ENCODE results near the gene TMEM186. TPM values are rescaled to one million over a fixed set of nuclear protein-coding genes. Genes with fewer than 3 reads are reported as not detected.

The TMEM186 gene
- total RNA-seq, 1 donor from 2014 or later = 9.6 TPM

- H3K27me3 ChIP-seq (ENCODE audit: insufficient read depth, low read length) = no peaks in the 10 kb centered on the region
- Mint-ChIP-seq H3K27me3 (ENCODE audit: low read depth, unreplicated experiment) (no peaks in the 10 kb centered on the region), H3K27ac (ENCODE audit: unreplicated experiment) (no peak overlapping the region), H3K4me3 (ENCODE audit: unreplicated experiment) (no peak overlapping the region), H3K4me1 (ENCODE audit: low read depth, unreplicated experiment) (peaks cover 5% of the 10 kb centered on the region), H3K36me3 (ENCODE audit: low read depth, unreplicated experiment) (peaks cover 36% of the 10 kb centered on the region), H3K9me3 (ENCODE audit: unreplicated experiment) (no peaks in the 10 kb centered on the region)
- FAIRE-seq = no peak
- no peak overlapping the region for H3K4me2 ChIP-seq (ENCODE audit: low read length)
- H3K79me2 ChIP-seq (ENCODE audit: insufficient read depth, low read length) = peaks cover 45% of the 10 kb centered on the region
- TF ChIP-seq EZH2 (IDR thresholded peaks at IDR 0.05; ENCODE audit: insufficient read depth, low read length) = no peak
- TF ChIP-seq CTCF (IDR thresholded peaks at IDR 0.05; ENCODE audit: insufficient read depth, low read depth, low read length) = no peak
- H3K4me3 ChIP-seq (ENCODE audit: insufficient read depth, low read depth, low read length) = no peak overlapping the region
- H3K9ac ChIP-seq (ENCODE audit: low read length) = no peak overlapping the region
- no peak overlapping the region for H2AFZ ChIP-seq (ENCODE audit: low read depth, low read length)
- no peak overlapping the region for H3K27ac ChIP-seq (ENCODE audit: low read depth, low read length)
- H3K9me3 ChIP-seq (ENCODE audit: insufficient read depth, low read depth, low read length) = no peaks in the 10 kb centered on the region
- H3K36me3 ChIP-seq (ENCODE audit: insufficient read depth, low read length) = peaks cover 80% of the 10 kb centered on the region
- no peaks in the 10 kb centered on the region for H3K4me1 ChIP-seq (ENCODE audit: insufficient read depth, low read length)
- peaks cover 91% of the 10 kb centered on the region for H4K20me1 ChIP-seq (ENCODE audit: insufficient read depth, low read length)
- DNase-seq (ENCODE audit: low read depth) = no peak
These were observed 14.9 kb upstream of the TMEM186 start for GRCh38 chr16:8812162-8812843.

DNA sequence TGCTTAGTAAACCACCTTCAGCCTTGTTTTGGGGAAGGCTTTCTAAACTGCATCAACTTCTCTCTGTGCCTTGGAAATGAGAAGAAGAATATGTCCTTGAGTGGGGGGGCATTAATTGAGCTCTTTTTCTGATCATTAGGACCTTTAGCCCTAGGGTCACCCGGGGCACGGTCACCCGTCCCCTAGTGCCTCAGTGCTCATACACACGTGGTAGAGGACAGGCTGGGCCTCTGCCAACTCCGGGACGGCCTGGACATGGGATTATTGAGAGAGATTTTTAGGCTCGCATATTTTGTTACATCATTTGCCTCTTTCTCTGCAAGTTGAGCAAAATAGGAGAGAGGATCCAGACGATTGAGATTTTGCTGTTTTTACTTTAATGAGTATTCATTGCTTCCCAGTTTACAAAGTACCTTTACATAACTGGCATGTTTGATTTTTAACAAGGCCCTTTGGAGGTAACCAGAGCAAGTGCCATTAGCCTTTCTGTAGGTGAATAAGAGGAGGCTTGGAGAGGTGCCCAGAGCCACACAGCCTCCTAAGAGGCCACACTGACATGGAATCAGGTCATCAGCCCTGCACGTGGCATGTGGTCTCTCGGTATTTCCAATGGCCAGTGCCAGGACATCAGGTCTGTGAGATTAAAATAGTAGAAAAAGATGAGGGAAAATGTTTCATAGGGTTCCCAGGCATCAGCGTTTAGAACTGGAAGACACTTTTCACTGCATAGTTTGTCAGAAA, 11.3 kb upstream of the TMEM186 start:
- Histone ChIP-seq H3K9me3 (ENCODE audit: insufficient read depth, low read depth, low read length) (no peaks in the 10 kb centered on the region), H3K9ac (ENCODE audit: low read length) (no peak overlapping the region), H3K27me3 (ENCODE audit: insufficient read depth, low read length) (no peaks in the 10 kb centered on the region), H4K20me1 (ENCODE audit: insufficient read depth, low read length) (peaks cover 97% of the 10 kb centered on the region), H3K4me1 (ENCODE audit: insufficient read depth, low read length) (no peaks in the 10 kb centered on the region), H2AFZ (ENCODE audit: low read depth, low read length) (no peak overlapping the region), H3K4me3 (ENCODE audit: insufficient read depth, low read depth, low read length) (no peak overlapping the region), H3K79me2 (ENCODE audit: insufficient read depth, low read length) (peaks cover 67% of the 10 kb centered on the region), H3K4me2 (ENCODE audit: low read length) (no peak overlapping the region), H3K36me3 (ENCODE audit: insufficient read depth, low read length) (peaks cover 86% of the 10 kb centered on the region), H3K27ac (ENCODE audit: low read depth, low read length) (no peak overlapping the region)
- DNase-seq (ENCODE audit: low read depth) = no peak
- H3K4me1 Mint-ChIP-seq (ENCODE audit: low read depth, unreplicated experiment) = peaks cover 5% of the 10 kb centered on the region
- H3K36me3 Mint-ChIP-seq (ENCODE audit: low read depth, unreplicated experiment) = peaks cover 20% of the 10 kb centered on the region
- H3K27ac Mint-ChIP-seq (ENCODE audit: unreplicated experiment) = no peak overlapping the region
- no peak overlapping the region for H3K4me3 Mint-ChIP-seq (ENCODE audit: unreplicated experiment)
- FAIRE-seq = no peak
- no peaks in the 10 kb centered on the region for H3K9me3 Mint-ChIP-seq (ENCODE audit: unreplicated experiment)
- H3K27me3 Mint-ChIP-seq (ENCODE audit: low read depth, unreplicated experiment) = no peaks in the 10 kb centered on the region
- TF ChIP-seq EZH2 (IDR thresholded peaks at IDR 0.05; ENCODE audit: insufficient read depth, low read length) (no peak), CTCF (IDR thresholded peaks at IDR 0.05; ENCODE audit: insufficient read depth, low read depth, low read length) (no peak)

DNA sequence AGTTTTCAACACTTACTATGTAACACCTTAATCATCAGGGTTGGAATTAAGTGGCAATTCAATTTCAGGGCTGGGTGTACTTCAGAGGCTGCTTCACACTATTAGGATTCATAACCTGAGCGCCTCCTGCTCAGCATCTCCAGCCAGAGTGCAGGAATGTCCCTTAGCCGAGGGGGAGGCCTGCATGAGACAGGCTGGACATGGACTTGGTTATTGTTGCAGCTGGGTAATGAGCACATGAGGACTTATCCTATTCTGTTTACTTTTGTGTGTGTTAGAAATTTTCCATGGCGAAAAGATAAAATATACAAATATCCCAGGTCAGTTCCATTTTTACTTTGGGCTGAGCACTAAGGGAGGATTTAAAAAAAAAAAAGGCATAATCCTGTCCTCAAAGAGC, 10.6 kb upstream of the TMEM186 start:
- H3K4me3 ChIP-seq (ENCODE audit: insufficient read depth, low read depth, low read length) = no peak overlapping the region
- TF ChIP-seq EZH2 (IDR thresholded peaks at IDR 0.05; ENCODE audit: insufficient read depth, low read length) (no peak), CTCF (IDR thresholded peaks at IDR 0.05; ENCODE audit: insufficient read depth, low read depth, low read length) (no peak)
- no peaks in the 10 kb centered on the region for H3K4me1 ChIP-seq (ENCODE audit: insufficient read depth, low read length)
- FAIRE-seq = no peak
- Mint-ChIP-seq H3K9me3 (ENCODE audit: unreplicated experiment) (no peaks in the 10 kb centered on the region), H3K27ac (ENCODE audit: unreplicated experiment) (no peak overlapping the region), H3K4me3 (ENCODE audit: unreplicated experiment) (no peak overlapping the region), H3K36me3 (ENCODE audit: low read depth, unreplicated experiment) (peaks cover 15% of the 10 kb centered on the region), H3K4me1 (ENCODE audit: low read depth, unreplicated experiment) (peaks cover 5% of the 10 kb centered on the region), H3K27me3 (ENCODE audit: low read depth, unreplicated experiment) (no peaks in the 10 kb centered on the region)
- H4K20me1 ChIP-seq (ENCODE audit: insufficient read depth, low read length) = peaks cover 96% of the 10 kb centered on the region
- peaks cover 75% of the 10 kb centered on the region for H3K79me2 ChIP-seq (ENCODE audit: insufficient read depth, low read length)
- no peaks in the 10 kb centered on the region for H3K9me3 ChIP-seq (ENCODE audit: insufficient read depth, low read depth, low read length)
- no peak for DNase-seq (ENCODE audit: low read depth)
- H3K27ac ChIP-seq (ENCODE audit: low read depth, low read length) = no peak overlapping the region
- H3K4me2 ChIP-seq (ENCODE audit: low read length) = no peak overlapping the region
- no peak overlapping the region for H3K9ac ChIP-seq (ENCODE audit: low read length)
- H2AFZ ChIP-seq (ENCODE audit: low read depth, low read length) = no peak overlapping the region
- no peaks in the 10 kb centered on the region for H3K27me3 ChIP-seq (ENCODE audit: insufficient read depth, low read length)
- H3K36me3 ChIP-seq (ENCODE audit: insufficient read depth, low read length) = peaks cover 85% of the 10 kb centered on the region
